HCT116 (cell line): Measurements from ENCODE around the gene CCBE1. TPM values are rescaled to one million over a fixed set of nuclear protein-coding genes. Genes with fewer than 3 reads are reported as not detected.

Source experiments
- ATAC-seq: fragments of 200-7000 bp; cut with Tn5 transposase; 2 replicates; pipeline ENCODE4 v1.9.1; 2020; ENCODE audit warnings: mild to moderate bottlenecking, moderate library complexity
- BruUV-seq: library from RNA; stranded (reverse); fragments of 400-500 nt; replicated peaks from 2 replicates; lab custom pipeline; 2021; lab: Mats Ljungman, UMichigan
- CTCF ChIA-PET: fragments of 300-600 bp; sonication (Branson Sonifier 250); formaldehyde crosslinking; loops from one replicate; lab custom pipeline; 2021; ENCODE audit warnings: antibody characterized with exemption; lab: Charles Lee
- POLR2A ChIA-PET: fragments of 300-600, 350-600 bp; sonication (Branson Sonifier 250); formaldehyde crosslinking; loops from one replicate; lab custom pipeline; 2021; ENCODE audit warnings: antibody characterized with exemption; lab: Charles Lee
- RAD21 ChIA-PET, 2 experiments: fragments of 300-600 bp; sonication (Branson Sonifier 250); formaldehyde crosslinking; loops; one replicate each; lab custom pipeline; 2023; ENCODE audit warnings: low total read pairs in 2 of 2; ENCODE audit not compliant: uncharacterized antibody in 2 of 2, unreplicated experiment in 2 of 2, low non-redundant PET in 1 of 2; lab: Charles Lee
- DNase-seq: peaks from one replicate; pipeline ENCODE4 v3.0.0-alpha.2; 2010; ENCODE audit warnings: low read depth, low spot score
- H2AFZ ChIP-seq: fragments of 200-600 bp; shearing (Covaris generic), sonication (generic); 2 replicates; pipeline ENCODE4 v1.6.1; 2017; ENCODE audit warnings: low read depth, mixed run types, mixed read lengths, antibody characterized with exemption, low read length; ENCODE audit not compliant: poor library complexity, severe bottlenecking
- H3K27ac ChIP-seq: 2 replicates; pipeline ENCODE4 v1.5.1; 2012; ENCODE audit warnings: low read depth, low read length
- H3K27me3 ChIP-seq: fragments of 200-600 bp; sonication (generic); 2 replicates; pipeline ENCODE4 v1.6.1; 2016; ENCODE audit warnings: mixed run types, low read length, mixed read lengths; ENCODE audit not compliant: insufficient read depth
- H3K36me3 ChIP-seq, 2 experiments: fragments of 200-500 bp in 1 of 2; fragments of 200-600 bp in 1 of 2; sonication (Bioruptor generic) in 1 of 2; sonication (generic) in 1 of 2; 2 replicates each; pipeline versions ENCODE4 v1.5.1 to v1.6.1; 2014 to 2016; ENCODE audit warnings: low read length in 2 of 2, inconsistent platforms in 1 of 2, mixed read lengths in 1 of 2, mixed run types in 1 of 2; ENCODE audit not compliant: insufficient read depth in 2 of 2, control insufficient read depth in 1 of 2
- H3K4me1 ChIP-seq, 2 experiments: fragments of 200-600 bp in 1 of 2; sonication (generic) in 1 of 2; 2 replicates each; pipeline versions ENCODE4 v1.5.1 to v1.6.1; 2012 to 2017; ENCODE audit warnings: low read length in 2 of 2, inconsistent platforms in 1 of 2, mild to moderate bottlenecking in 1 of 2, mixed read lengths in 1 of 2, mixed run types in 1 of 2, moderate library complexity in 1 of 2; ENCODE audit not compliant: insufficient read depth in 2 of 2, control insufficient read depth in 1 of 2
- H3K4me2 ChIP-seq: fragments of 200-600 bp; sonication (generic); 2 replicates; pipeline ENCODE4 v1.6.1; 2017; ENCODE audit warnings: mixed run types, low read length, mixed read lengths
- H3K4me3 ChIP-seq, 2 experiments: fragments of 200-600 bp in 1 of 2; sonication (generic) in 1 of 2; replicated peaks in 1 of 2; 2 replicates each; pipeline ENCODE4 v1.5.1; 2011 to 2016; ENCODE audit warnings: low read length in 2 of 2, control low read depth in 1 of 2, low read depth in 1 of 2, mild to moderate bottlenecking in 1 of 2, mixed read lengths in 1 of 2, mixed run types in 1 of 2
- H3K79me2 ChIP-seq: fragments of 200-600 bp; sonication (generic); 2 replicates; pipeline ENCODE4 v1.6.1; 2017; ENCODE audit warnings: mild to moderate bottlenecking, mixed run types, low read length, moderate library complexity, mixed read lengths; ENCODE audit not compliant: insufficient read depth
- H3K9ac ChIP-seq: fragments of 200-600 bp; sonication (generic); 2 replicates; pipeline ENCODE4 v1.6.1; 2016; ENCODE audit warnings: low read length, mixed read lengths
- H3K9me2 ChIP-seq: fragments of 200-600 bp; sonication (generic), shearing (Covaris generic); 2 replicates; pipeline ENCODE4 v1.6.1; 2017; ENCODE audit warnings: mixed run types, mild to moderate bottlenecking, moderate library complexity; ENCODE audit not compliant: insufficient read depth
- H3K9me3 ChIP-seq, 2 experiments: fragments of 200-500 bp in 1 of 2; fragments of 200-600 bp in 1 of 2; sonication (Bioruptor generic) in 1 of 2; sonication (generic) in 1 of 2; 2 replicates each; pipeline ENCODE4 v1.6.1; 2014 to 2017; ENCODE audit warnings: low read length in 2 of 2, mixed read lengths in 2 of 2, inconsistent platforms in 1 of 2, low read depth in 1 of 2, mild to moderate bottlenecking in 1 of 2, mixed run types in 1 of 2, moderate library complexity in 1 of 2; ENCODE audit not compliant: control insufficient read depth in 1 of 2, insufficient read depth in 1 of 2
- H4K20me1 ChIP-seq: fragments of 200-600 bp; sonication (generic), shearing (Covaris generic); 2 replicates; pipeline ENCODE4 v1.6.1; 2017; ENCODE audit warnings: mixed run types, mild to moderate bottlenecking, moderate library complexity; ENCODE audit not compliant: insufficient read depth
- CBX3 ChIP-seq: IDR thresholded peaks from 2 replicates; pipeline ENCODE4 v1.6.1; 2012; ENCODE audit warnings: low read depth
- CEBPB ChIP-seq: IDR thresholded peaks from 2 replicates; pipeline ENCODE4 v1.6.1; 2012; ENCODE audit warnings: low read depth
- EGR1 ChIP-seq: IDR thresholded peaks from 2 replicates; pipeline ENCODE4 v1.6.1; 2012; ENCODE audit warnings: low read depth
- ELF1 ChIP-seq: IDR thresholded peaks from 2 replicates; pipeline ENCODE4 v1.6.1; 2012; ENCODE audit warnings: low read depth, borderline replicate concordance
- EZH2 ChIP-seq: fragments of 200-600 bp; sonication (generic); IDR thresholded peaks from 2 replicates; pipeline ENCODE4 v1.6.1; 2017; ENCODE audit warnings: antibody characterized with exemption, mixed run types
- EZH2phosphoT487 ChIP-seq: fragments of 200-600 bp; IDR thresholded peaks from 2 replicates; pipeline ENCODE4 v1.6.1; 2018; ENCODE audit warnings: antibody characterized with exemption, borderline replicate concordance
- FOSL1 ChIP-seq: IDR thresholded peaks from 2 replicates; pipeline ENCODE4 v1.6.1; 2012; ENCODE audit warnings: low read depth
- POLR2A ChIP-seq: IDR thresholded peaks from 2 replicates; pipeline ENCODE4 v1.7.0; 2011; ENCODE audit warnings: borderline replicate concordance; ENCODE audit not compliant: insufficient read depth, insufficient read length; ENCODE audit errors: extremely low read depth
- RAD21 ChIP-seq: IDR thresholded peaks from 2 replicates; pipeline ENCODE4 v1.6.1; 2012; ENCODE audit warnings: low read depth, mild to moderate bottlenecking
- SIN3A ChIP-seq: IDR thresholded peaks from 2 replicates; pipeline ENCODE4 v1.6.1; 2012; ENCODE audit warnings: low read depth
- SP1 ChIP-seq: IDR thresholded peaks from 2 replicates; pipeline ENCODE4 v1.6.1; 2012; ENCODE audit warnings: low read depth
- SRF ChIP-seq: IDR thresholded peaks from 2 replicates; pipeline ENCODE4 v1.6.1; 2012; ENCODE audit warnings: low read depth
- TCF7L2 ChIP-seq: IDR thresholded peaks from 2 replicates; pipeline ENCODE4 v1.7.0; 2011; ENCODE audit warnings: borderline replicate concordance, inconsistent platforms; ENCODE audit not compliant: insufficient read depth, insufficient read length; ENCODE audit errors: extremely low read depth
- YY1 ChIP-seq: IDR thresholded peaks from 2 replicates; pipeline ENCODE4 v1.6.1; 2011; ENCODE audit warnings: low read length, low read depth, moderate library complexity, mild to moderate bottlenecking; ENCODE audit not compliant: insufficient replicate concordance; ENCODE audit errors: extremely low read depth
- ZBTB33 ChIP-seq: IDR thresholded peaks from 2 replicates; pipeline ENCODE4 v1.6.1; 2011; ENCODE audit warnings: mild to moderate bottlenecking, low read length, moderate library complexity; ENCODE audit not compliant: insufficient replicate concordance; ENCODE audit errors: extremely low read depth
- ZFX ChIP-seq: fragments of 450-650 bp; IDR thresholded peaks from 2 replicates; pipeline ENCODE4 v1.6.1; 2017
- ZNF274 ChIP-seq: fragments of 200-500 bp; sonication (Bioruptor generic); IDR thresholded peaks from 2 replicates; pipeline ENCODE4 v1.6.1; 2014; ENCODE audit warnings: mild to moderate bottlenecking, low read depth, low read length, inconsistent platforms
- intact Hi-C: fragments of 100-400 bp; cut with micrococcal nuclease; formaldehyde crosslinking; loops from 2 replicates; pipeline ENCODE4 v1.10.0; 2022
- total RNA-seq: library from RNA; stranded (reverse); gene quantifications from one replicate; pipeline ENCODE4 v1.2.1, GENCODE V29; 2021; ENCODE audit not compliant: unreplicated experiment
- TF ChIP-seq, protein P1 (sequence below): IDR thresholded peaks from 2 replicates; pipeline ENCODE4 v1.6.1; 2012
- TF ChIP-seq, protein P2 (sequence below), 3 experiments: fragments of 200-600 bp in 1 of 3; sonication (generic) in 1 of 3; IDR thresholded peaks in 2 of 3; conservative IDR thresholded peaks in 1 of 3; 2 replicates each; pipeline ENCODE4 v1.5.1; 2012 to 2017; ENCODE audit warnings: low read depth in 2 of 3, low read length in 2 of 3, antibody characterized with exemption in 1 of 3, borderline replicate concordance in 1 of 3, control low read depth in 1 of 3, mild to moderate bottlenecking in 1 of 3, mixed read lengths in 1 of 3, mixed run types in 1 of 3, moderate library complexity in 1 of 3; ENCODE audit not compliant: insufficient read depth in 1 of 3
- TF ChIP-seq, protein P3 (sequence below): IDR thresholded peaks from 2 replicates; pipeline ENCODE4 v1.6.1; 2012; ENCODE audit warnings: low read depth

The CCBE1 gene
- total RNA-seq, 1 experiment from 2014 or later, result 0.84 TPM

DNA sequence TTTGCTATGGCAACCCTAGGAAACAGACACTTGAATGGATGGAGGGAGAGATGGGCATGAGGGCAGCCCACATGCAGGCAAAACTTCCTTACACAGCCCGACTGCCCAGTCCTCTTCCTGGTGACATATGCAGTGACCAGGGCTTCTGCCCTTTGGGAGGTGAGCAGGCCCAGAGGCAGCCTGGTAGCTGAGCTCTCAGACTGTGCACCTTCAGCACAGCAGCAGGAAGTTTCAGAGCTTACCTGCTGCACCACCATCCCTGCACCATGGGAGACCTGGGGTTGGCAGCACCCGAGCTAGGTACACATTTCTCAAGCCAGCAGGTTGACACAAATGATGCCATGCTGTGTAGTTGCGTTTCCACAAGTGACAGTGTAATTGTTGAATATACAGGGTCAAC is 240.6 kb downstream of the CCBE1 start:
- ChIA-PET POLR2A (no interaction called here), CTCF (interaction anchor here (4.7 kb wide), 1 partner anchor 367 kb away, joined by 112 read pairs; no protein-coding TSS in a partner anchor), RAD21 (no interaction called here)
- Histone ChIP-seq H3K9me3 (no peaks in the 10 kb centered on the region), H3K36me3 (no peaks in the 10 kb centered on the region), H3K27ac (no peak overlapping the region), H4K20me1 (no peaks in the 10 kb centered on the region), H3K4me2 (no peak overlapping the region), H3K9ac (no peak overlapping the region), H3K79me2 (no peaks in the 10 kb centered on the region), H3K9me2 (no peaks in the 10 kb centered on the region), H3K4me3 (no peak overlapping the region), H3K27me3 (peaks cover 16% of the 10 kb centered on the region), H3K4me1 (no peaks in the 10 kb centered on the region), H2AFZ (no peak overlapping the region)
- TF ChIP-seq EGR1 (no peak), FOSL1 (no peak), POLR2A (no peak), EZH2phosphoT487 (no peak), CEBPB (no peak), RAD21 (no peak), SIN3A (no peak), EZH2 (no peak), SRF (no peak), SP1 (no peak), ELF1 (no peak), TCF7L2 (no peak), ZNF274 (no peak), ZFX (no peak), YY1 (no peak), CBX3 (no peak), ZBTB33 (no peak)
- TF ChIP-seq, protein P1, sequence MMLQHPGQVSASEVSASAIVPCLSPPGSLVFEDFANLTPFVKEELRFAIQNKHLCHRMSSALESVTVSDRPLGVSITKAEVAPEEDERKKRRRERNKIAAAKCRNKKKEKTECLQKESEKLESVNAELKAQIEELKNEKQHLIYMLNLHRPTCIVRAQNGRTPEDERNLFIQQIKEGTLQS, result no peak
- TF ChIP-seq, protein P2, sequence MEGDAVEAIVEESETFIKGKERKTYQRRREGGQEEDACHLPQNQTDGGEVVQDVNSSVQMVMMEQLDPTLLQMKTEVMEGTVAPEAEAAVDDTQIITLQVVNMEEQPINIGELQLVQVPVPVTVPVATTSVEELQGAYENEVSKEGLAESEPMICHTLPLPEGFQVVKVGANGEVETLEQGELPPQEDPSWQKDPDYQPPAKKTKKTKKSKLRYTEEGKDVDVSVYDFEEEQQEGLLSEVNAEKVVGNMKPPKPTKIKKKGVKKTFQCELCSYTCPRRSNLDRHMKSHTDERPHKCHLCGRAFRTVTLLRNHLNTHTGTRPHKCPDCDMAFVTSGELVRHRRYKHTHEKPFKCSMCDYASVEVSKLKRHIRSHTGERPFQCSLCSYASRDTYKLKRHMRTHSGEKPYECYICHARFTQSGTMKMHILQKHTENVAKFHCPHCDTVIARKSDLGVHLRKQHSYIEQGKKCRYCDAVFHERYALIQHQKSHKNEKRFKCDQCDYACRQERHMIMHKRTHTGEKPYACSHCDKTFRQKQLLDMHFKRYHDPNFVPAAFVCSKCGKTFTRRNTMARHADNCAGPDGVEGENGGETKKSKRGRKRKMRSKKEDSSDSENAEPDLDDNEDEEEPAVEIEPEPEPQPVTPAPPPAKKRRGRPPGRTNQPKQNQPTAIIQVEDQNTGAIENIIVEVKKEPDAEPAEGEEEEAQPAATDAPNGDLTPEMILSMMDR (IDR thresholded peaks at IDR 0.05 in 2 of 3, conservative IDR thresholded peaks at IDR 0.05 in 1 of 3; ENCODE audit: borderline replicate concordance in 1 of 3, insufficient read depth in 1 of 3, low read depth in 2 of 3, low read length in 2 of 3), result no peak
- TF ChIP-seq, protein P3, sequence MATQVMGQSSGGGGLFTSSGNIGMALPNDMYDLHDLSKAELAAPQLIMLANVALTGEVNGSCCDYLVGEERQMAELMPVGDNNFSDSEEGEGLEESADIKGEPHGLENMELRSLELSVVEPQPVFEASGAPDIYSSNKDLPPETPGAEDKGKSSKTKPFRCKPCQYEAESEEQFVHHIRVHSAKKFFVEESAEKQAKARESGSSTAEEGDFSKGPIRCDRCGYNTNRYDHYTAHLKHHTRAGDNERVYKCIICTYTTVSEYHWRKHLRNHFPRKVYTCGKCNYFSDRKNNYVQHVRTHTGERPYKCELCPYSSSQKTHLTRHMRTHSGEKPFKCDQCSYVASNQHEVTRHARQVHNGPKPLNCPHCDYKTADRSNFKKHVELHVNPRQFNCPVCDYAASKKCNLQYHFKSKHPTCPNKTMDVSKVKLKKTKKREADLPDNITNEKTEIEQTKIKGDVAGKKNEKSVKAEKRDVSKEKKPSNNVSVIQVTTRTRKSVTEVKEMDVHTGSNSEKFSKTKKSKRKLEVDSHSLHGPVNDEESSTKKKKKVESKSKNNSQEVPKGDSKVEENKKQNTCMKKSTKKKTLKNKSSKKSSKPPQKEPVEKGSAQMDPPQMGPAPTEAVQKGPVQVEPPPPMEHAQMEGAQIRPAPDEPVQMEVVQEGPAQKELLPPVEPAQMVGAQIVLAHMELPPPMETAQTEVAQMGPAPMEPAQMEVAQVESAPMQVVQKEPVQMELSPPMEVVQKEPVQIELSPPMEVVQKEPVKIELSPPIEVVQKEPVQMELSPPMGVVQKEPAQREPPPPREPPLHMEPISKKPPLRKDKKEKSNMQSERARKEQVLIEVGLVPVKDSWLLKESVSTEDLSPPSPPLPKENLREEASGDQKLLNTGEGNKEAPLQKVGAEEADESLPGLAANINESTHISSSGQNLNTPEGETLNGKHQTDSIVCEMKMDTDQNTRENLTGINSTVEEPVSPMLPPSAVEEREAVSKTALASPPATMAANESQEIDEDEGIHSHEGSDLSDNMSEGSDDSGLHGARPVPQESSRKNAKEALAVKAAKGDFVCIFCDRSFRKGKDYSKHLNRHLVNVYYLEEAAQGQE, result no peak
- ATAC-seq (no peak), DNase-seq (no peak)
- no TSS peak for BruUV-seq
- intact Hi-C loops, result no loop called here
